ENCODE data around the gene CBY3.
"Not testable (repeated sequence)": the region's sequence is repeated elsewhere in the genome, so short reads cannot be mapped to it uniquely, and the experiment has no call there.

The CBY3 gene

GRCh38 chr5:179680780-179681401 lies at the start of gene CBY3:
CBY3 (minus strand) TSS chr5:179681034; CDS start chr5:179680918, 116 bp downstream.
- Mint-ChIP-seq H3K27ac (peak within 1 kb of the TSS; percentile 82), H3K9me3 (peaks cover 4% of the 10 kb centered on the region), H3K36me3 (ENCODE audit: low read depth) (peaks cover 26% of the 10 kb centered on the region), H3K27me3 (no peaks in the 10 kb centered on the region), H3K4me1 (ENCODE audit: low read depth) (peaks cover 34% of the 10 kb centered on the region), H3K4me3 (peak within 1 kb of the TSS; percentile 79)

DNA sequence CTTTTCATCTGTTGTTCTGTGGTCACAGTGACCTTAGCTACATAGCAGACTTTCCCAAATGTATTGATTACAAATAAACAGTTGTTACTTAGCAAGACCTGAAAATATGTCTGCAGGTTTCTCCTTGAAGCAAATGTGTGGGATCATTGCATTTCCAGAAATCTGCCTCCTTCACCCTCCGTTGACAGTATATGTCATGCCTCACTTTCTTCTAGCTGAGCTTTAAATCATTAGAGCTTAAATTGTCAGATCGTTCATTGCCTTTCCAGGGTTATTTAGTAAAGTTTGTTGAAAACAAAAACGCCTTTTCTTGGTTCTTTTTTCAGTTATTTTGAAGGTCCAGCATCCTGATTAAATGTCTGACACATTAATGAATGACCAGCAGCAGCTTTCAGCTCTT lies 49.5 kb upstream of the CBY3 start:
- Mint-ChIP-seq H3K36me3 (ENCODE audit: low read depth) (peaks cover 66% of the 10 kb centered on the region), H3K27ac (peak overlapping the region; percentile 84), H3K9me3 (no peaks in the 10 kb centered on the region), H3K27me3 (no peaks in the 10 kb centered on the region), H3K4me1 (ENCODE audit: low read depth) (peaks cover 34% of the 10 kb centered on the region), H3K4me3 (no peak overlapping the region)

- Mint-ChIP-seq H3K27ac (peak overlapping the region; percentile 60), H3K36me3 (ENCODE audit: low read depth) (peaks cover 66% of the 10 kb centered on the region), H3K4me1 (ENCODE audit: low read depth) (peaks cover 32% of the 10 kb centered on the region), H3K27me3 (no peaks in the 10 kb centered on the region), H3K4me3 (no peak overlapping the region), H3K9me3 (no peaks in the 10 kb centered on the region)
These were observed 48.9 kb upstream of the CBY3 start for GRCh38 chr5:179729727-179730126.

- Mint-ChIP-seq H3K36me3 (ENCODE audit: low read depth) (peaks cover 66% of the 10 kb centered on the region), H3K4me1 (ENCODE audit: low read depth) (peaks cover 28% of the 10 kb centered on the region), H3K9me3 (no peaks in the 10 kb centered on the region), H3K27ac (no peak overlapping the region), H3K4me3 (no peak overlapping the region), H3K27me3 (no peaks in the 10 kb centered on the region)
These were observed 48.5 kb upstream of the CBY3 start for GRCh38 chr5:179729303-179729702.

GRCh38 chr5:179727106-179727505 lies 46.3 kb upstream of the CBY3 start:
- H3K27me3 Mint-ChIP-seq: no peaks in the 10 kb centered on the region
- H3K9me3 Mint-ChIP-seq: no peaks in the 10 kb centered on the region
- no peak overlapping the region for H3K4me3 Mint-ChIP-seq
- H3K36me3 Mint-ChIP-seq (ENCODE audit: low read depth): peaks cover 86% of the 10 kb centered on the region
- H3K27ac Mint-ChIP-seq: no peak overlapping the region
- H3K4me1 Mint-ChIP-seq (ENCODE audit: low read depth): peaks cover 22% of the 10 kb centered on the region

DNA sequence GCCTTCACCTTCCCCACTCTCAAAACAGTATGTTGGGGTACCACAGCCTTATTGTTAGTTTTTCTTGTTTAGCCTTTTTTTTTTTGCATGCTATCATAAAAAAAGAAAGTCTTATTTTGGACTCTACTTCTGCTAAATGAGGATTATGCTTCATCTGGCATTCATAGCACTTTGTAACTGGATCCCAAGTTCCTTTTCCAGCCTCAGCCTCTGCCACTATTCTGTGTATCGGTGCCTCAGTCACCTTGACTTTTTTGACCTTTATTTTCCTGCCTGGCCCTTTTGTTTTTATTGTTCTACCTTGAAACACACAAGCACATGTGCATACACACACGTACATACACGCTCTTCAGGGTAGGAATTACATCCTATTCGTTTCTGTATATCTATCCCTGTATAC lies 43.3 kb upstream of the CBY3 start:
- H3K36me3 Mint-ChIP-seq (ENCODE audit: low read depth): peaks cover 80% of the 10 kb centered on the region
- no peaks in the 10 kb centered on the region for H3K9me3 Mint-ChIP-seq
- H3K27me3 Mint-ChIP-seq: no peaks in the 10 kb centered on the region
- H3K27ac Mint-ChIP-seq: no peak overlapping the region
- no peak overlapping the region for H3K4me3 Mint-ChIP-seq
- no peaks in the 10 kb centered on the region for H3K4me1 Mint-ChIP-seq (ENCODE audit: low read depth)

GRCh38 chr5:179720222-179720621 lies 39.4 kb upstream of the CBY3 start:
- Mint-ChIP-seq H3K27me3 (no peaks in the 10 kb centered on the region), H3K4me1 (ENCODE audit: low read depth) (peaks cover 8% of the 10 kb centered on the region), H3K36me3 (ENCODE audit: low read depth) (peaks cover 74% of the 10 kb centered on the region), H3K9me3 (no peaks in the 10 kb centered on the region), H3K4me3 (no peak overlapping the region), H3K27ac (no peak overlapping the region)

DNA sequence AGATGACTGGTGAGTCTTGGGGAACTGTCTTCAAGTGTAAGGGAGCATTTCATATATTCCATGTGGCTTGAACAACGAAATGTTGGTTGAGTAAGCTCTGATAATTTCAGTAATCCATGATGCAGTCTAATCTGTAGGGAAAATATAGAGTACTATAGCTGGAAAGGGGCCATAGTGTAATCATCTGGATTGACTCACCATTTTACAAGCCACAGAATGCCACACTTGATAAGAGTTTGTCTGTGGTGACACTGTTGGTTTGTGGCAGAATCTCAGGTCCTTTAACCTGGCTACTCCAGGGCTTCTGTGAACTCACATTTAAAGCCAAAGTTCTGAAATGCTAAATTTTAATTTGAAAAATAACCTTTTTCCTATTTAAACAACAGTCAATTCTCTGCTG lies 35.5 kb upstream of the CBY3 start:
- peaks cover 57% of the 10 kb centered on the region for H3K36me3 Mint-ChIP-seq (ENCODE audit: low read depth)

DNA sequence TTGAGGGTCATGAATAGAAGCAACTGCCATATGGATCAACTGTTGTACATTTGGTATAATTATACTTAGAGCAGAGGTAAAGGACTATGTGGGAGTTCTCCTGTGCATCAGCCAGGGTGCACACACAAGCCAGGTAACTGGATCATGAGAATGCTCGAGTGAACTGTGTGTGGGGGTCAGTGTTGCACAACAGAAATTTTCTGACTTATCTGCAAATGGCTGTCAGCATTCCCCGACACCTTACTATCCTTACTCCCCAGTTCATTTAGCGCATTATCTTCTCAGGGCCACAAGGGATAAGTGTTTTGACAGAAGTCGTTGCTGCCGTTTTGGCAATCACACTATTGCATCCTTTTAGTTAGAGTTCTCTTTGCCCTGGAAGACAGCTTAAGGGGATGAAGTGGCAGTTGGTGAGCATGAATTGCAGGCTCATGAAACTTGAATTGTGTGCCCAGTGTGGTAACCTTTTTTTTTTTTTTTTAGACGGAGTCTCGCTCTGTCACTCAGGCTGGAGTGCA lies 19.6 kb upstream of the CBY3 start:
- H3K9me3 Mint-ChIP-seq: no peaks in the 10 kb centered on the region
- H3K4me3 Mint-ChIP-seq: peak overlapping the region; percentile 98
- H3K4me1 Mint-ChIP-seq (ENCODE audit: low read depth): peaks cover 56% of the 10 kb centered on the region
- H3K36me3 Mint-ChIP-seq (ENCODE audit: low read depth): peaks cover 42% of the 10 kb centered on the region
- H3K27ac Mint-ChIP-seq: peak overlapping the region; percentile 96
- H3K27me3 Mint-ChIP-seq: no peaks in the 10 kb centered on the region

More for the DNA sequence above, 35.5 kb upstream of the CBY3 start:
- Mint-ChIP-seq H3K27ac (peak overlapping the region; percentile 18), H3K4me3 (no peak overlapping the region), H3K4me1 (ENCODE audit: low read depth) (peaks cover 8% of the 10 kb centered on the region), H3K9me3 (no peaks in the 10 kb centered on the region), H3K27me3 (no peaks in the 10 kb centered on the region)

DNA sequence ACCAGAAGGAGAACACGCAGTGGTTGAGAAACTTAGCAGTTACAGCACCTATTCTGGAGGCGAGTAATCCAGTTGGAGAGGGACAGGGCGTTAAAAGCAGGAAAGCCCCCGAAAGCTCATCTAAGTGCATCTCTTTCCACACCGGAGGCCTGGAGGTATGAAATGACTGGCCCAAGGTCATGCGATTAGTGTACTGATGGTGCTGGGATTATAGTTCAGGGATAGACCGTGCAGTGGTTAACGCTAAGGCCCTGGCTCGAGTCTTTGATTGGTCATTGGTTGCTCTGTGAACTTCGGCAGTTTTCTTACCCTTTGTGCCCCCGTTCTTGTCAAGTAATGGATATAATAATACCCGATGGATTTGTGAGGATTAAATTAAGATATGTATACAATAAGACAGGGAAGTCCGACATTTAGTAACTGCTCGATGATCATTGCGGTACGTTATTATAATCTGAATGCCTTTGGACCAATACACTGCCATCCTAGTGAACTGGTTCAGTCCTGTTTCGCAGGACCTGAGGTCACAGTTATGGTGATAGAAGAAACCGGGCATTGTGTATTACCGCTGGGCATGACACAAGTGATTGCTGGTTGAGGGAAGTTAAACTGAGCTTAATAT lies 18.9 kb upstream of the CBY3 start:
- H3K4me3 Mint-ChIP-seq: peak overlapping the region; percentile 98
- H3K27me3 Mint-ChIP-seq: no peaks in the 10 kb centered on the region
- H3K27ac Mint-ChIP-seq: peak overlapping the region; percentile 96
- no peaks in the 10 kb centered on the region for H3K9me3 Mint-ChIP-seq
- H3K4me1 Mint-ChIP-seq (ENCODE audit: low read depth): peaks cover 53% of the 10 kb centered on the region
- H3K36me3 Mint-ChIP-seq (ENCODE audit: low read depth): peaks cover 38% of the 10 kb centered on the region

- H3K4me3 Mint-ChIP-seq: peak within 1 kb of the TSS; percentile 98
- H3K4me1 Mint-ChIP-seq (ENCODE audit: low read depth): peaks cover 52% of the 10 kb centered on the region
- peaks cover 37% of the 10 kb centered on the region for H3K36me3 Mint-ChIP-seq (ENCODE audit: low read depth)
- no peaks in the 10 kb centered on the region for H3K9me3 Mint-ChIP-seq
- peak within 1 kb of the TSS; percentile 100 for H3K27ac Mint-ChIP-seq
- H3K27me3 Mint-ChIP-seq: no peaks in the 10 kb centered on the region
These were observed 18.2 kb upstream of the CBY3 start, which contains the start of gene CANX for GRCh38 chr5:179698935-179699615. CANX (plus strand) TSS chr5:179698967; CDS start chr5:179705682, 6,715 bp downstream.

- H3K36me3 Mint-ChIP-seq (ENCODE audit: low read depth): peaks cover 29% of the 10 kb centered on the region
- H3K27ac Mint-ChIP-seq: peak overlapping the region; percentile 100
- peaks cover 44% of the 10 kb centered on the region for H3K4me1 Mint-ChIP-seq (ENCODE audit: low read depth)
- H3K27me3 Mint-ChIP-seq: no peaks in the 10 kb centered on the region
- H3K9me3 Mint-ChIP-seq: no peaks in the 10 kb centered on the region
- peak overlapping the region; percentile 98 for H3K4me3 Mint-ChIP-seq
These were observed 17.4 kb upstream of the CBY3 start for GRCh38 chr5:179697993-179698934.

DNA sequence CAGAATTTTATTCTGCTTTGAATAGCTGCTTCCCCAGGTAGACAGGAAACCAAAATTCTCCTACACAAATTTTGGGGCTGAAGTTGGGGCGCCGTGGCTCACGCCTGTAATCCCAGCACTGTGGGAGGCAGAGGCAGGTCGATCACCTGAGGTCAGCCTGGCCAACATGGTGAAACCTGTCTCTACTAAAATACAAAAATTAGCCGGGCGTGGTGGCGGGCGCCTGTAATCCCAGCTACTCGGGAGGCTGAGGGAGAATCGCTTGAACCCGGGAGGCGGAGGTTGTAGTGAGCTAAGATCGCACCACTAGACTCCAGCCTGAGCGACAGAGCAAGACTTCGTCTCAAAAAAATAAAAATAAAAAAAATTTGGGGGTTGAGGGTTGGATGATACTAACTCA lies 16.7 kb upstream of the CBY3 start:
- not testable (repeated sequence) for H3K9me3 Mint-ChIP-seq, H3K27me3 Mint-ChIP-seq
- H3K4me3 Mint-ChIP-seq: peak overlapping the region; percentile 98
- peaks cover 22% of the 10 kb centered on the region for H3K36me3 Mint-ChIP-seq (ENCODE audit: low read depth)
- peaks cover 41% of the 10 kb centered on the region for H3K4me1 Mint-ChIP-seq (ENCODE audit: low read depth)
- H3K27ac Mint-ChIP-seq: peak overlapping the region; percentile 100

- no peaks in the 10 kb centered on the region for H3K9me3 Mint-ChIP-seq
- peaks cover 17% of the 10 kb centered on the region for H3K36me3 Mint-ChIP-seq (ENCODE audit: low read depth)
- H3K4me3 Mint-ChIP-seq: peak overlapping the region; percentile 98
- peak overlapping the region; percentile 100 for H3K27ac Mint-ChIP-seq
- H3K27me3 Mint-ChIP-seq: no peaks in the 10 kb centered on the region
- H3K4me1 Mint-ChIP-seq (ENCODE audit: low read depth): peaks cover 36% of the 10 kb centered on the region
These were observed 16.3 kb upstream of the CBY3 start for GRCh38 chr5:179697108-179697507.
